ENCODE results near the gene C1orf94.
"Not testable (repeated sequence)": the region's sequence is repeated elsewhere in the genome, so short reads cannot be mapped to it uniquely, and the experiment has no call there.

Gene C1orf94

GRCh38 chr1:34164771-34165391 is 11.8 kb upstream of the C1orf94 start, which contains the start of gene CSMD2:
TSS of gene CSMD2 (minus strand) at chr1:34165230. CDS start at chr1:34165097, 133 bp downstream.
- DNase-seq = peak; percentile 78

- DNase-seq = peak; percentile 32
These were observed 11.2 kb upstream of the C1orf94 start for GRCh38 chr1:34165422-34165921.

GRCh38 chr1:34166191-34166624 is 10.5 kb upstream of the C1orf94 start:
- no peak for DNase-seq

GRCh38 chr1:34166625-34167361 is 9.9 kb upstream of the C1orf94 start:
- DNase-seq = no peak

- DNase-seq = no peak
These were observed 9.3 kb upstream of the C1orf94 start for GRCh38 chr1:34167389-34167788.

- no peak for DNase-seq
These were observed 963 bp upstream of the C1orf94 start for GRCh38 chr1:34175744-34176143.

GRCh38 chr1:34178072-34178471 is 1.4 kb downstream of the C1orf94 start:
- no peak for DNase-seq

GRCh38 chr1:34183381-34183780 is 6.7 kb downstream of the C1orf94 start:
- DNase-seq = not testable (repeated sequence)

GRCh38 chr1:34186741-34187494 is 10.2 kb downstream of the C1orf94 start:
- DNase-seq = no peak

- no peak for DNase-seq
These were observed 11.7 kb downstream of the C1orf94 start for GRCh38 chr1:34188418-34188817.

- DNase-seq = no peak
These were observed 12.3 kb downstream of the C1orf94 start for GRCh38 chr1:34188985-34189384.

GRCh38 chr1:34190692-34191091 is 14.0 kb downstream of the C1orf94 start:
- no peak for DNase-seq

GRCh38 chr1:34192621-34193020 is 15.9 kb downstream of the C1orf94 start:
- no peak for DNase-seq

- no peak for DNase-seq
These were observed 23.2 kb downstream of the C1orf94 start for GRCh38 chr1:34199927-34200326.

- no peak for DNase-seq
These were observed 36.0 kb downstream of the C1orf94 start for GRCh38 chr1:34212673-34213072.

- DNase-seq = peak; percentile 86
These were observed 37.2 kb downstream of the C1orf94 start for GRCh38 chr1:34213956-34214355.

GRCh38 chr1:34231441-34231840 is 54.7 kb downstream of the C1orf94 start:
- no peak for DNase-seq

GRCh38 chr1:34235594-34235993 is 58.9 kb downstream of the C1orf94 start:
- no peak for DNase-seq

- DNase-seq = no peak
These were observed 59.4 kb downstream of the C1orf94 start for GRCh38 chr1:34236089-34236488.

- DNase-seq = no peak
These were observed 60.6 kb downstream of the C1orf94 start for GRCh38 chr1:34237151-34237815.

GRCh38 chr1:34245967-34246366 is 69.3 kb downstream of the C1orf94 start:
- DNase-seq = no peak

- no peak for DNase-seq
These were observed 73.6 kb downstream of the C1orf94 start for GRCh38 chr1:34250342-34250741.

Measured in NCI-H345 (cell line).